WERI-Rb-1 (cell line): ENCODE results near the gene PSPH.

Experiments
- DNase-seq: peaks from one replicate; pipeline ENCODE4 v3.0.0-alpha.2; 2020
- H3K27ac ChIP-seq: fragments of 250-450 bp; sonication (Bioruptor Pico); 2 replicates; pipeline ENCODE4 v1.5.1; 2020; ENCODE audit warnings: mild to moderate bottlenecking, moderate library complexity
- H3K27me3 ChIP-seq: fragments of 250-450 bp; sonication (Bioruptor Pico); 2 replicates; pipeline ENCODE4 v1.5.1; 2021; ENCODE audit warnings: mild to moderate bottlenecking, low read depth, moderate library complexity; ENCODE audit not compliant: insufficient read depth, severe bottlenecking
- H3K36me3 ChIP-seq: fragments of 250-450 bp; sonication (Bioruptor Pico); 2 replicates; pipeline ENCODE4 v1.5.1; 2020; ENCODE audit warnings: mild to moderate bottlenecking, moderate library complexity
- H3K4me3 ChIP-seq: 2 replicates; pipeline ENCODE4 v1.5.1; 2011; ENCODE audit warnings: low read depth, mild to moderate bottlenecking, control low read depth, low read length
- H3K9me3 ChIP-seq: fragments of 250-450 bp; sonication (Bioruptor Pico); 2 replicates; pipeline ENCODE4 v1.5.1; 2021; ENCODE audit warnings: mild to moderate bottlenecking, moderate library complexity; ENCODE audit not compliant: severe bottlenecking
- CTCF ChIP-seq: IDR thresholded peaks from 2 replicates; pipeline ENCODE4 v1.5.1; 2011; ENCODE audit warnings: low read depth, mild to moderate bottlenecking, control low read depth, inconsistent platforms, low read length

The PSPH gene

GRCh38 chr7:55963584-55964168 is 87.6 kb downstream of the PSPH start:
- H3K27ac ChIP-seq = peak overlapping the region; percentile 50; the same call in 1 of the 2 replicates
- no peaks in the 10 kb centered on the region for H3K27me3 ChIP-seq
- DNase-seq = no peak
- H3K9me3 ChIP-seq = no peaks in the 10 kb centered on the region
- no peak overlapping the region for H3K4me3 ChIP-seq
- H3K36me3 ChIP-seq = peaks cover 3% of the 10 kb centered on the region
- no peak for TF ChIP-seq CTCF

GRCh38 chr7:55962014-55962413 is 89.2 kb downstream of the PSPH start:
- no peak overlapping the region for H3K27ac ChIP-seq
- H3K4me3 ChIP-seq = no peak overlapping the region
- TF ChIP-seq CTCF = no peak
- no peaks in the 10 kb centered on the region for H3K9me3 ChIP-seq
- no peak for DNase-seq
- no peaks in the 10 kb centered on the region; the same call in 1 of the 2 replicates for H3K36me3 ChIP-seq
- no peaks in the 10 kb centered on the region for H3K27me3 ChIP-seq
